PC-3 (cell line): ENCODE data around the gene ETV1. TPM values are rescaled to one million over a fixed set of nuclear protein-coding genes. Genes with fewer than 3 reads are reported as not detected.

Experiments
- ATAC-seq: fragments of 200-7000 bp; cut with Tn5 transposase; 2 replicates; pipeline ENCODE4 v1.9.1; 2020; ENCODE audit warnings: mild to moderate bottlenecking, moderate library complexity
- BruUV-seq: library from RNA; stranded (reverse); fragments of 400-500 nt; replicated peaks from 2 replicates; lab custom pipeline; 2021; lab: Mats Ljungman, UMichigan
- CTCF ChIA-PET: fragments of 300-600 bp; sonication (Branson Sonifier 250); formaldehyde crosslinking; loops from one replicate; lab custom pipeline; 2022; ENCODE audit warnings: antibody characterized with exemption; lab: Charles Lee
- POLR2A ChIA-PET: fragments of 300-600 bp; sonication (Branson Sonifier 250); formaldehyde crosslinking; loops from one replicate; lab custom pipeline; 2022; ENCODE audit warnings: antibody characterized with exemption; ENCODE audit not compliant: unreplicated experiment; lab: Charles Lee
- DNase-seq: peaks from one replicate; pipeline ENCODE4 v3.0.0-alpha.2; 2015
- H2AFZ ChIP-seq: fragments of 300-600 bp; sonication (generic); 2 replicates; pipeline ENCODE4 v1.6.0; 2016; ENCODE audit warnings: antibody characterized with exemption, low read length
- H3F3A ChIP-seq: fragments of 300-600 bp; sonication (generic); one replicate; pipeline ENCODE4 v1.6.0; 2017; ENCODE audit warnings: antibody characterized with exemption, low read length, control low read depth, mild to moderate bottlenecking; ENCODE audit not compliant: unreplicated experiment
- H3K27ac ChIP-seq: fragments of 300-600 bp; sonication (generic); 2 replicates; pipeline ENCODE4 v1.5.1; 2016; ENCODE audit warnings: mild to moderate bottlenecking, low read length
- H3K27me3 ChIP-seq: fragments of 300-600 bp; sonication (generic); 2 replicates; pipeline ENCODE4 v1.6.1; 2016; ENCODE audit warnings: low read length, mixed read lengths
- H3K36me3 ChIP-seq: fragments of 300-600 bp; sonication (generic); 2 replicates; pipeline ENCODE4 v1.6.1; 2016; ENCODE audit warnings: low read depth, mixed run types, low read length, mixed read lengths
- H3K4me1 ChIP-seq: fragments of 300-600 bp; sonication (generic); 2 replicates; pipeline ENCODE4 v1.5.1; 2016; ENCODE audit warnings: low read length; ENCODE audit not compliant: insufficient read depth
- H3K4me2 ChIP-seq: fragments of 300-600 bp; sonication (generic); 2 replicates; pipeline ENCODE4 v1.6.0; 2016; ENCODE audit warnings: low read length
- H3K4me3 ChIP-seq: fragments of 300-600 bp; sonication (generic); 2 replicates; pipeline ENCODE4 v1.5.1; 2016; ENCODE audit warnings: mild to moderate bottlenecking, low read length, mixed read lengths
- H3K79me2 ChIP-seq: fragments of 300-600 bp; sonication (generic); 2 replicates; pipeline ENCODE4 v1.6.1; 2017; ENCODE audit warnings: low read length, mixed read lengths
- H3K9ac ChIP-seq: fragments of 300-600 bp; sonication (generic); 2 replicates; pipeline ENCODE4 v1.6.0; 2016; ENCODE audit warnings: mild to moderate bottlenecking, low read length
- H3K9me2 ChIP-seq: fragments of 300-600 bp; sonication (generic); replicated peaks from 2 replicates; pipeline ENCODE4 v1.6.1; 2016; ENCODE audit warnings: mixed run types, low read length, mixed read lengths
- H3K9me3 ChIP-seq: fragments of 300-600 bp; sonication (generic); 2 replicates; pipeline ENCODE4 v1.6.1; 2016; ENCODE audit warnings: low read length, mixed read lengths
- H4K20me1 ChIP-seq: fragments of 300-600 bp; sonication (generic); 2 replicates; pipeline ENCODE4 v1.6.1; 2016; ENCODE audit warnings: low read length, mixed read lengths
- EZH2 ChIP-seq: fragments of 300-600 bp; sonication (generic); IDR thresholded peaks from one replicate; pipeline ENCODE4 v1.6.1; 2017; ENCODE audit warnings: antibody characterized with exemption, mild to moderate bottlenecking, low read length; ENCODE audit not compliant: unreplicated experiment
- EZH2phosphoT487 ChIP-seq: fragments of 300-600 bp; sonication (generic); IDR thresholded peaks from 2 replicates; pipeline ENCODE4 v1.6.1; 2018; ENCODE audit warnings: mild to moderate bottlenecking, antibody characterized with exemption, low read length, borderline replicate concordance
- intact Hi-C: fragments of 100-400 bp; cut with micrococcal nuclease; formaldehyde crosslinking; loops from 2 replicates; pipeline ENCODE4 v1.9.0; 2023
- total RNA-seq: library from RNA; depleted of rRNA; stranded (reverse); fragments of >200 nt; gene quantifications from 2 replicates; pipeline ENCODE4 v1.2.3, GENCODE V29; 2014
- TF ChIP-seq, protein P1 (sequence below): fragments of 300-600 bp; sonication (generic); conservative IDR thresholded peaks from 2 replicates; pipeline ENCODE4 v1.5.1; 2017; ENCODE audit warnings: antibody characterized with exemption, low read depth, mild to moderate bottlenecking, low read length

ETV1 gene
- total RNA-seq, 1 experiment from 2014 or later: 20.6 TPM

DNA sequence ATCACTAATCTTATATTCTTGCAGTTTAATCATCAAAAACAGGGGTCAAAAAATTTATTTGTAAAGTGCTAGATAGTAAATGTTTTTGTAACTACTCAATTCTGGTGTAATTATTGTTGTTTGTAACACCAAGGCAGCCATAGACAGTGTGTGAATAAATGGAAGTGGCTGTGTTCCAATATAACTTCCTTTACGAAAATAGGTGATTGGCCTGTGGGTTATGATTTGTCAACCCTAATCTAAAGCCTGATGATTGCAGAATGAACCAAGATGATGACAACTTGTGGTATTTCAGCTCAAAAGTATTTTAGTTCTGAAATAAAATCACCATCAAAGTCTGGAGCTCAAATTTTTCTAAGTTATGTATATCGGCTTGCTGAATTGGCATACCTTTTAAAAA lies 34.4 kb upstream of the ETV1 start:
- no peak for TF ChIP-seq EZH2
- TF ChIP-seq, protein P1, sequence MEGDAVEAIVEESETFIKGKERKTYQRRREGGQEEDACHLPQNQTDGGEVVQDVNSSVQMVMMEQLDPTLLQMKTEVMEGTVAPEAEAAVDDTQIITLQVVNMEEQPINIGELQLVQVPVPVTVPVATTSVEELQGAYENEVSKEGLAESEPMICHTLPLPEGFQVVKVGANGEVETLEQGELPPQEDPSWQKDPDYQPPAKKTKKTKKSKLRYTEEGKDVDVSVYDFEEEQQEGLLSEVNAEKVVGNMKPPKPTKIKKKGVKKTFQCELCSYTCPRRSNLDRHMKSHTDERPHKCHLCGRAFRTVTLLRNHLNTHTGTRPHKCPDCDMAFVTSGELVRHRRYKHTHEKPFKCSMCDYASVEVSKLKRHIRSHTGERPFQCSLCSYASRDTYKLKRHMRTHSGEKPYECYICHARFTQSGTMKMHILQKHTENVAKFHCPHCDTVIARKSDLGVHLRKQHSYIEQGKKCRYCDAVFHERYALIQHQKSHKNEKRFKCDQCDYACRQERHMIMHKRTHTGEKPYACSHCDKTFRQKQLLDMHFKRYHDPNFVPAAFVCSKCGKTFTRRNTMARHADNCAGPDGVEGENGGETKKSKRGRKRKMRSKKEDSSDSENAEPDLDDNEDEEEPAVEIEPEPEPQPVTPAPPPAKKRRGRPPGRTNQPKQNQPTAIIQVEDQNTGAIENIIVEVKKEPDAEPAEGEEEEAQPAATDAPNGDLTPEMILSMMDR: no peak
- H3K27me3 ChIP-seq: no peaks in the 10 kb centered on the region
- DNase-seq (no peak), ATAC-seq (no peak)
- H3K4me3 ChIP-seq: no peak overlapping the region
- H3K79me2 ChIP-seq: no peaks in the 10 kb centered on the region
- intact Hi-C loops: no loop called here
- H3K27ac ChIP-seq: no peak overlapping the region
- H3K9me2 ChIP-seq: no peaks in the 10 kb centered on the region
- no peaks in the 10 kb centered on the region for H3K36me3 ChIP-seq
- H3K9me3 ChIP-seq: peaks cover 4% of the 10 kb centered on the region; the same call in 1 of the 2 replicates
- H3K4me2 ChIP-seq: no peak overlapping the region
- H3K4me1 ChIP-seq: peaks cover 13% of the 10 kb centered on the region
- no peaks in the 10 kb centered on the region for H4K20me1 ChIP-seq
- BruUV-seq: no TSS peak
- H3K9ac ChIP-seq: no peak overlapping the region
- no peaks in the 10 kb centered on the region for H3F3A ChIP-seq
- ChIA-PET POLR2A (interaction anchor here (0.7 kb wide), 1 partner anchor 80 kb away, joined by 7 read pairs; no protein-coding TSS in a partner anchor), CTCF (no interaction called here)
- no peak overlapping the region for H2AFZ ChIP-seq

DNA sequence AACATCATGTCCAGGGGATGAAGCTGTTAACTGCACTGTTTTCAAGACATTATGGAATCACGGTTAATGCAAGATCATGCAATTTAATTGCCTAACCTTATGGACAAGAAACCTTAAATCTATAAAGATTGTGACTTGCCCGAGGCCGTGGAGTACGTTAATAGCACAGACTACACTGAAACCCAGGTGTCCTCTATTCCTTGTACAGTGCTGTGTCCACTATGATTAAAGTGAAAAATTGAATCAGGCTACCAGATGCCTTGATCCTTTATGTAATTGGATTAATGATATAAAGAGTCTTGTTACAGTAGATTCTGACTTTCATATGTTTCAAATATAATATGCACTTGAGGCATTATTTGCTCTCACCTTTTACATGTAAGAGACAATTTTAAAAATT lies 33.9 kb upstream of the ETV1 start:
- Histone ChIP-seq H3K27ac (no peak overlapping the region), H2AFZ (no peak overlapping the region), H4K20me1 (no peaks in the 10 kb centered on the region), H3K4me1 (peaks cover 13% of the 10 kb centered on the region), H3K4me2 (no peak overlapping the region), H3K79me2 (no peaks in the 10 kb centered on the region), H3K9ac (no peak overlapping the region), H3K36me3 (no peaks in the 10 kb centered on the region), H3K27me3 (no peaks in the 10 kb centered on the region), H3K9me2 (no peaks in the 10 kb centered on the region), H3F3A (no peaks in the 10 kb centered on the region), H3K4me3 (no peak overlapping the region), H3K9me3 (peaks cover 4% of the 10 kb centered on the region; the same call in 1 of the 2 replicates)
- CTCF ChIA-PET: no interaction called here
- DNase-seq (no peak), ATAC-seq (no peak)
- POLR2A ChIA-PET: no interaction called here
- intact Hi-C loops: no loop called here
- BruUV-seq: no TSS peak
- no peak for TF ChIP-seq EZH2phosphoT487
- TF ChIP-seq, protein P1: no peak
- no peak for TF ChIP-seq EZH2

DNA sequence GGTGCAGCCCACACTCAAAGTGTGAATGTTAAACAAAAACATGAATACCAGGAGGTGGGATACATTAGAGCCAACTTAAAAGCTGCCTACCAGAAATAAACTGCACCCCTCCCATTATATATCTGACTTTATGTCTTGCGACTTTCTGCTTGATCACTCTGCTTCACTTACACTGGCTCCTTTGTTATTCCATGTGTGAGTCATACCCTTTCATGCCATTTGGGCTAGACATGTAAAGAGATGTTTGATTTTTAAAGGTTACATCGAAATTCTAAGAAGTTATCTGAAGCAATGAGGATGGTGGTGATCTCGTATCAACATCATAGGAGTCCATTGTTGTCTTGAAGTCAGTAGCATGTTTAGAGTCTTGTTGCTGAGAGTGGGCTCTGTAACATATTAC lies 31.6 kb upstream of the ETV1 start:
- no peaks in the 10 kb centered on the region for H3K79me2 ChIP-seq
- H3K9ac ChIP-seq: peak overlapping the region; percentile 24; the same call in 1 of the 2 replicates
- DNase-seq (peak; percentile 69), ATAC-seq (peak; percentile 99)
- H3K9me3 ChIP-seq: peaks cover 4% of the 10 kb centered on the region; the same call in 1 of the 2 replicates
- peak overlapping the region; percentile 67 for H2AFZ ChIP-seq
- ChIA-PET POLR2A (no interaction called here), CTCF (no interaction called here)
- H3K4me3 ChIP-seq: no peak overlapping the region
- no peaks in the 10 kb centered on the region for H3F3A ChIP-seq
- TF ChIP-seq EZH2phosphoT487: no peak
- TF ChIP-seq, protein P1: no peak
- no peak for TF ChIP-seq EZH2
- BruUV-seq: no TSS peak
- H3K4me1 ChIP-seq: peaks cover 13% of the 10 kb centered on the region
- peak overlapping the region; percentile 54 for H3K4me2 ChIP-seq
- no peaks in the 10 kb centered on the region for H4K20me1 ChIP-seq
- intact Hi-C loops: no loop called here
- no peaks in the 10 kb centered on the region for H3K9me2 ChIP-seq
- H3K27me3 ChIP-seq: no peaks in the 10 kb centered on the region
- no peaks in the 10 kb centered on the region for H3K36me3 ChIP-seq
- H3K27ac ChIP-seq: peak overlapping the region; percentile 60
